Keratinocyte (primary cell): ENCODE results near the gene DNAJC19. TPM values are rescaled to one million over a fixed set of nuclear protein-coding genes. Genes with fewer than 3 reads are reported as not detected.
"Not testable (repeated sequence)": the region's sequence is repeated elsewhere in the genome, so short reads cannot be mapped to it uniquely, and the experiment has no call there.

Experiments used
- DNase-seq: peaks from one replicate; pipeline ENCODE4 v3.0.0-alpha.2; 2011; ENCODE audit warnings: low read depth, missing footprints, low spot score
- FAIRE-seq: peaks from 2 replicates; lab custom pipeline; 2011; peaks lifted over from hg19 to GRCh38; lab: Jason Lieb, UNC
- H2AFZ ChIP-seq: 2 replicates; pipeline ENCODE4 v1.6.0; 2012; ENCODE audit warnings: low read length, control low read depth, inconsistent platforms; ENCODE audit not compliant: control insufficient read depth
- H3K27ac ChIP-seq: 2 replicates; pipeline ENCODE4 v1.5.1; 2011; ENCODE audit warnings: low read length; ENCODE audit not compliant: control insufficient read depth, insufficient read depth
- H3K27me3 ChIP-seq: 3 replicates; pipeline ENCODE4 v1.6.0; 2011; ENCODE audit warnings: low read length; ENCODE audit not compliant: control insufficient read depth, insufficient read depth; ENCODE audit errors: extremely low read depth
- H3K36me3 ChIP-seq, 2 experiments: 2 replicates in 1 of 2; 3 replicates in 1 of 2; pipeline ENCODE4 v1.5.1; 2011; ENCODE audit warnings: low read length in 2 of 2, mild to moderate bottlenecking in 1 of 2; ENCODE audit not compliant: control insufficient read depth in 2 of 2, insufficient read depth in 2 of 2; ENCODE audit errors: extremely low read depth in 1 of 2
- H3K4me1 ChIP-seq: 3 replicates; pipeline ENCODE4 v1.5.1; 2011; ENCODE audit warnings: low read length; ENCODE audit not compliant: control insufficient read depth, insufficient read depth; ENCODE audit errors: extremely low read depth
- H3K4me2 ChIP-seq: 3 replicates; pipeline ENCODE4 v1.6.0; 2011; ENCODE audit warnings: low read depth, low read length; ENCODE audit not compliant: control insufficient read depth, insufficient read depth; ENCODE audit errors: extremely low read depth
- H3K4me3 ChIP-seq, 3 experiments: fragments of 200-600 bp in 1 of 3; sonication (generic) in 1 of 3; 2 replicates in 2 of 3; 3 replicates in 1 of 3; pipeline ENCODE4 v1.5.1; 2011 to 2016; ENCODE audit warnings: low read length in 3 of 3, mild to moderate bottlenecking in 3 of 3, control low read depth in 2 of 3, inconsistent platforms in 1 of 3, low read depth in 1 of 3, mixed read lengths in 1 of 3, mixed run types in 1 of 3, moderate library complexity in 1 of 3; ENCODE audit not compliant: control insufficient read depth in 2 of 3, insufficient read depth in 2 of 3; ENCODE audit errors: extremely low read depth in 1 of 3
- H3K79me2 ChIP-seq: 2 replicates; pipeline ENCODE4 v1.6.0; 2012; ENCODE audit warnings: low read length; ENCODE audit not compliant: control insufficient read depth, insufficient read depth
- H3K9ac ChIP-seq: 3 replicates; pipeline ENCODE4 v1.6.0; 2011; ENCODE audit warnings: low read length; ENCODE audit not compliant: control insufficient read depth, insufficient read depth; ENCODE audit errors: extremely low read depth
- H3K9me1 ChIP-seq: 3 replicates; pipeline ENCODE4 v1.6.0; 2011; ENCODE audit warnings: low read length; ENCODE audit not compliant: control insufficient read depth, insufficient read depth; ENCODE audit errors: extremely low read depth
- H3K9me3 ChIP-seq: 2 replicates; pipeline ENCODE4 v1.5.1; 2012; ENCODE audit warnings: low read depth, low read length; ENCODE audit not compliant: control insufficient read depth
- H4K20me1 ChIP-seq: 3 replicates; pipeline ENCODE4 v1.6.0; 2011; ENCODE audit warnings: low read length; ENCODE audit not compliant: control insufficient read depth, insufficient read depth; ENCODE audit errors: extremely low read depth
- EZH2 ChIP-seq: IDR thresholded peaks from one replicate; pipeline ENCODE4 v1.6.1; 2012; ENCODE audit warnings: inconsistent platforms, mild to moderate bottlenecking, low read length, moderate library complexity
- dilution Hi-C: fragments of 300-500 bp; cut with MboI; formaldehyde crosslinking; loops from one replicate; pipeline ENCODE4 v1.7.0; 2020; ENCODE audit warnings: low sequenced_read_pairs; ENCODE audit not compliant: extremely low pct_ligation_motif_present
- polyA plus RNA-seq, 5 experiments: library from polyadenylated mRNA; depleted of rRNA in 3 of 5; stranded (reverse) in 3 of 5; stranded (forward) in 1 of 5; unstranded in 1 of 5; fragments of >200 nt; gene quantifications; 1 replicate in 1 of 5; 2 replicates in 3 of 5; 3 replicates in 1 of 5; pipeline versions ENCODE4 v1.2.1 to v1.2.3, GENCODE V29; 2011 to 2012; ENCODE audit warnings: missing spikeins in 2 of 5, low read depth in 1 of 5, low replicate concordance in 1 of 5
- TF ChIP-seq, protein P1 (sequence below), 3 experiments: IDR thresholded peaks in 1 of 3; conservative IDR thresholded peaks in 1 of 3; optimal IDR thresholded peaks in 1 of 3; 2 replicates in 2 of 3; 3 replicates in 1 of 3; pipeline versions ENCODE3 to v1.5.1; 2011; ENCODE audit warnings: low read length in 3 of 3, mild to moderate bottlenecking in 3 of 3, moderate library complexity in 2 of 3, control low read depth in 1 of 3, inconsistent platforms in 1 of 3; ENCODE audit not compliant: insufficient read depth in 2 of 3; ENCODE audit errors: extremely low read depth in 1 of 3

DNAJC19 gene
- polyA plus RNA-seq, 1 donor (not counting 4 experiments of a cell fraction or from before 2014, with no cell fraction given) = 40.6 TPM

DNA sequence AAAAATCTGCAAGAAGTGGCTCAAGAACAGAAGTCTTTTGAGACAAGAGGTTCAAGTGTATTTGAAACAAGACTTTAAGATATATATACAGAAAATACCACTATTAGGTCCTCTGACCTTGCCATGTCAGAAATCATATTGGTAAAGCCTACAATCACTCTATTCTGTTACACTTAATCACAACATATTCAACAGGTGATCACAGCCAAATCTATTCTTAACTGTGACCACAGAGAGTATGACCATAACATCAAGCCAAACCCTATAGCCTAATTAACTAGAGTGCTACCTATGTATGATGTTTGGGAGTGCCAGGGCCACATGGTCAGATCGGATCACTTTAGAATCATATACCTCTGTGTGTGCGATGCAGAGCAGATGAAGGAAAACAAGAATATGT is 2.2 kb downstream of the DNAJC19 start:
- Histone ChIP-seq H3K4me3 (no peak overlapping the region), H3K27ac (no peak overlapping the region), H3K27me3 (no peaks in the 10 kb centered on the region), H3K79me2 (peaks cover 14% of the 10 kb centered on the region), H3K36me3 (peaks cover 0 to 6% of the 10 kb centered on the region in 2 experiments), H4K20me1 (no peaks in the 10 kb centered on the region), H3K9me3 (no peaks in the 10 kb centered on the region), H3K4me2 (no peak overlapping the region), H3K4me1 (peaks cover 7% of the 10 kb centered on the region), H2AFZ (no peak overlapping the region), H3K9me1 (no peaks in the 10 kb centered on the region), H3K9ac (no peak overlapping the region)
- TF ChIP-seq, protein P1, sequence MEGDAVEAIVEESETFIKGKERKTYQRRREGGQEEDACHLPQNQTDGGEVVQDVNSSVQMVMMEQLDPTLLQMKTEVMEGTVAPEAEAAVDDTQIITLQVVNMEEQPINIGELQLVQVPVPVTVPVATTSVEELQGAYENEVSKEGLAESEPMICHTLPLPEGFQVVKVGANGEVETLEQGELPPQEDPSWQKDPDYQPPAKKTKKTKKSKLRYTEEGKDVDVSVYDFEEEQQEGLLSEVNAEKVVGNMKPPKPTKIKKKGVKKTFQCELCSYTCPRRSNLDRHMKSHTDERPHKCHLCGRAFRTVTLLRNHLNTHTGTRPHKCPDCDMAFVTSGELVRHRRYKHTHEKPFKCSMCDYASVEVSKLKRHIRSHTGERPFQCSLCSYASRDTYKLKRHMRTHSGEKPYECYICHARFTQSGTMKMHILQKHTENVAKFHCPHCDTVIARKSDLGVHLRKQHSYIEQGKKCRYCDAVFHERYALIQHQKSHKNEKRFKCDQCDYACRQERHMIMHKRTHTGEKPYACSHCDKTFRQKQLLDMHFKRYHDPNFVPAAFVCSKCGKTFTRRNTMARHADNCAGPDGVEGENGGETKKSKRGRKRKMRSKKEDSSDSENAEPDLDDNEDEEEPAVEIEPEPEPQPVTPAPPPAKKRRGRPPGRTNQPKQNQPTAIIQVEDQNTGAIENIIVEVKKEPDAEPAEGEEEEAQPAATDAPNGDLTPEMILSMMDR (optimal IDR thresholded peaks at IDR 0.05 in 1 of 3, IDR thresholded peaks at IDR 0.05 in 1 of 3, conservative IDR thresholded peaks at IDR 0.05 in 1 of 3; ENCODE audit: extremely low read depth in 1 of 3, insufficient read depth in 2 of 3, low read length in 3 of 3) = no peak
- TF ChIP-seq EZH2 = no peak
- DNase-seq = no peak
- dilution Hi-C loops = no loop called here
- no peak for FAIRE-seq

DNA sequence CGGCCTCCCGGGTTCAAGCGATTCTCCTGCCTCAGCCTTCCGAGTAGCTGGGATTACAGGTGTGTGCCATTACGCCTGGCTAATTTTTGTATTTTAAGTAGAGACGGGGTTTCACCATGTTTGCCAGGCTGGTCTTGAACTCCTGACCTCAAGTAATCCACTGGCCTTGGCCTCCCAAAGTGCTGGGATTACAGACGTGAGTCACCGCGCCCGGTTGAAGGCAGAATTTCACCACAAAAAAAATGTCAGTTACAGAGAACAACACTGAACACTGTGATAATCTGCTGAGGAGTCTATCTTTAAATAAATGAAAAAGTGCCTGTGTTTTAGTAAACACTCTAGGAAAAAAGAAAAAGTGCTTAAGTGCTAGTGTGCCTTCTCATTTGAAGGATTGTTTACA is 3.2 kb downstream of the DNAJC19 start:
- FAIRE-seq = not testable (repeated sequence)

DNA sequence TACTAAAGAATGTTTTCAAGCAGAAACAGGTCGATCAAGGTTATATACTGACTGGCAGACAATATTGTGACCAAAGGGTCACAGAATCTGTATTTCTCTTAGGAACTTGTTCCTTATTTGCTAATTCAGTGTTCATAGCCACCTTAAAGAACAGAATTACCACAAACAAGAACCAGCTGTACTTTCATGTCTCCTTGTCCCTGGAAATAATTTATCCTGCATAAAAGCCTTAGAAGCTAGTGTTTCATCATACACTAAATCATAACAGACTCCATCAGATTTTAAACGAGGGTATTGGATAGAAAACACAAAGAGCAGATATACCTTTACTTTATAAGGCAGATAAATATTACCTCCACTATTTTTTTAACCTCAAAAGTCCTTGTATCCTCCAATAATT is 6.4 kb downstream of the DNAJC19 start:
- DNase-seq = no peak
- Histone ChIP-seq H3K79me2 (peaks cover 4% of the 10 kb centered on the region), H3K4me1 (no peaks in the 10 kb centered on the region), H3K9ac (no peak overlapping the region), H2AFZ (no peak overlapping the region), H3K4me2 (no peak overlapping the region), H3K27me3 (no peaks in the 10 kb centered on the region), H3K9me3 (no peaks in the 10 kb centered on the region), H3K36me3 (peaks cover 6% of the 10 kb centered on the region in 2 experiments), H4K20me1 (no peaks in the 10 kb centered on the region), H3K4me3 (no peak overlapping the region), H3K9me1 (no peaks in the 10 kb centered on the region), H3K27ac (no peak overlapping the region)
- FAIRE-seq = no peak
- dilution Hi-C loops = no loop called here
- TF ChIP-seq EZH2 = no peak
- TF ChIP-seq, protein P1 (optimal IDR thresholded peaks at IDR 0.05 in 1 of 3, IDR thresholded peaks at IDR 0.05 in 1 of 3, conservative IDR thresholded peaks at IDR 0.05 in 1 of 3; ENCODE audit: extremely low read depth in 1 of 3, insufficient read depth in 2 of 3, low read length in 3 of 3) = no peak

More for the DNA sequence above, 3.2 kb downstream of the DNAJC19 start:
- H3K4me2 ChIP-seq, H3K36me3 ChIP-seq, H3K27me3 ChIP-seq, H2AFZ ChIP-seq, H4K20me1 ChIP-seq, H3K9ac ChIP-seq, H3K9me3 ChIP-seq, H3K4me1 ChIP-seq, H3K27ac ChIP-seq, H3K4me3 ChIP-seq, DNase-seq, H3K9me1 ChIP-seq, dilution Hi-C loops: not testable (repeated sequence)
- H3K79me2 ChIP-seq = peaks cover 14% of the 10 kb centered on the region
